GM19035 (cell line): ENCODE results near the gene CACNB2.
"Not testable (repeated sequence)": the region's sequence is repeated elsewhere in the genome, so short reads cannot be mapped to it uniquely, and the experiment has no call there.

Experiments
- ATAC-seq: cut with Tn5 transposase; IDR thresholded peaks from one replicate; pipeline ENCODE4 v1.9.1; 2021; ENCODE audit not compliant: unreplicated experiment

CACNB2 gene

DNA sequence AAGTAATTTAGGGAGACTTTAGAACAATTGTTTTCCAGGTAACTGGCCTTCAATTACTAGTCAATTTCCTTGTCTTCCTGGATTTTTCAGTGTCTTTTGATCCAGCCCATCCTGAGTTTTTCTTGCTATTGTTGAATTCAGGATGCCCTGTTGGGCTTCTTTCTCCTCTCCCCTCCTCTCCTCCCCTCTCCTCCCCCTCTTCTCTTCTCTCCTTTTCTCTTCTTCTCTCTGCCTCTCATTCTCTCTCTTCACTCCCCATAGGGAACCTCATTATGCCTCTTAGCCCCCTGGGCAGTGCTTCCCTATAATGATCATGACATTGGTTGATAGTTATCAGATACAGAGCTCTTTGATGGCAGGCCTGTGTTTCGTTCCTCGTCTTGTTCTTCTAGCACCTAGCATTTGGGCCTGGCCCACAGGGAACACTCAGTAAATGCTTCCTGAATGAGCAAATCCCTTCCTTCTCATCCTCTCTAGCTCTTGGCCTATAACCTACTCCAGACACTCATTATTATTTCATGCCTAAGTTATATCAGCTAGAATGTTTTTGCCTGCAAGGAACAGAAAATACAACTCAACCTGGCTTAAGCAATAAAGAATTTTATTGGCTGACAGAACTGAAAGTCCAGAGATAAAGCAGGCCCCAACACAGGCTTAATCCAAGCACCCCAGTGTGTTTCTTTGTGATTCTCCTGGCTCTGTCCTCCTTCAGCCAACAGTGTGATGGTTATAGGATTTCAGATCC is 56.8 kb downstream of the CACNB2 start:
- no peak for ATAC-seq

DNA sequence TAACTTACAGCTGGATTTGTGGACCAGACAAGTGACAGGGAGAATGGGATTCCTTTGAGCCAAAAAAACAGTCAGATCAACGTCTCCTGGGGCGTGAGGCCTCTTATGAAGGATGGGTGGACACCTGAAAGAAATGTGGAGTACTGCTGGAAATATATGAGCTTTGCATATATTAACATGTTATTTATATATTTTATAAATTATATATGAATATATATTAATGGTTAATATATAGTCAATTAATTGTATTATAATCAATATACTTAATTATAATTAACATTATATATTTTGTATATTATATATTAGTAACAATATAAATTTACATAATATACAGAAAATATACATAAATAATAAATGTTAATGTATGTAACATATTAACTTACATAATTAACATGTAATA is 57.5 kb downstream of the CACNB2 start:
- ATAC-seq, result no peak

DNA sequence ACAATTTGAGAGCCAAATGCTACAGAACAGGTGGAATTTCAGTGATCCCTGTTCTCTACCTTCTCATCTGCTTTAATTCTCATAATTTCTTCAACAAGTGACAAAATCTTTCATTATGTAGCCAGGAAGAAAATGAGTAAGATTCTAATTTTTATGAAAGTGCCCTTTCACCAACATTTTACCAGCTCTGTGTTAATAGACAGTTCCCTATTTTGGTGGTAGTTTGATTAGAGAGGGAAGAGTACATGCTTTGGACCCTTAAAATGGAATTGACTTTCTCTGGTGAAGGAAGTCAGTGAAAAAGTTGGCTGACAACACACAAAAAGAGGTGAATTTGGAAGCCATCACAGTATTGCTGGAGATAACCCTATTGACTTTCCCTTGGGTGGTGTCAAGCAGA is 61.7 kb downstream of the CACNB2 start:
- no peak for ATAC-seq

DNA sequence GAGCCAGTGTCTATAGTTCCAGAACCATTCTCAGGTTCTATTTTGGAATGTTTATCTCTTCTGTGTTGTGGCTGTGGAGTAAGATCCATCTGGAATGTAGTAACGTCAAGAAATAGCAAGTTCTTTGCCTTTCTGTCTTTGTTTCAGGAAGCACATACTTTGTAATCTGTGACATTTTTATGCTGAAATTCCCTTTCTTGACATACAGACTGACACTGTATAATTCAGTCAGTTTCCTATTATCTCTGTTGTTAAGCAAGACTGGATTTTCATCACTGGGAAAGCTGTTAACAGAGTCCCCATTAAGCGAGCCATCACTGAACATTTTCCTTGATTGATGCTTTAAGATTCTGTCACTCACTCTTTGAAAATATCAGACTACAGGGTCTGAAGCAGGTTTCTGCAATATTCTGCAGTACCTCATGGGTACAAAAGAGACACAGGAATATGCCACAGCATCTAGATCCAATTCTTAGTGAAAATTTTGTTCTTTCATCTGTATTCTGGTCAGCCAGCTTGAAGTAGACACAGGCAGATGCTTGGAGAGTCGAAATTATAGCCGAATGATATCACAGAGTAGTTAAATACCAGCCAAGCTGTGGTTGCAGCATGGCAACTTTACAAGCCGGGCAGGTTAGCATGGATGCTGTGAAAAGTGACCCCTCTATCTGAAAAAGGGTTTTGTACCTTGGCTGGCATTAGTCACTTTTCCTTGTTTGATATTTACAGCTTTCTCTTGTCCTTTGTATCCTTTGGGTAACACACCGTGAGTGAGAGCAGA is 62.6 kb downstream of the CACNB2 start:
- no peak for ATAC-seq

DNA sequence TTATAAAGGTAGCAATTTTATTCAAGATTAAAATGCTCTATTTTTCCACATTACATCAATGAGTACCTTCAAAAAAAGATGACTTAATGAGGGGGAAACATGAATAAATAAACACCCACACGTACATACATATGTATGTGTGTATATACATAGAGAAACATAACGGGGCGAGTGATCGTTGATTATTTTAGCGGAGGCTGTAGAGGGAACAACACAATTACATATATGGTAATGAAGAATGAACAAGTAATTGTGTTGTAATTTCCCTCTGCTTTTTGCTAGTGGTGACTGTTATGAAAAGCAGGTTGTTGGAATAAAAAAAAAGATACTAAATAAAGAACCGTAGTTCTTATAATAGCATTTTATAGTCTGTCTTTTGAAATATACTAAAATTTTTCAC is 63.2 kb downstream of the CACNB2 start:
- no peak for ATAC-seq

DNA sequence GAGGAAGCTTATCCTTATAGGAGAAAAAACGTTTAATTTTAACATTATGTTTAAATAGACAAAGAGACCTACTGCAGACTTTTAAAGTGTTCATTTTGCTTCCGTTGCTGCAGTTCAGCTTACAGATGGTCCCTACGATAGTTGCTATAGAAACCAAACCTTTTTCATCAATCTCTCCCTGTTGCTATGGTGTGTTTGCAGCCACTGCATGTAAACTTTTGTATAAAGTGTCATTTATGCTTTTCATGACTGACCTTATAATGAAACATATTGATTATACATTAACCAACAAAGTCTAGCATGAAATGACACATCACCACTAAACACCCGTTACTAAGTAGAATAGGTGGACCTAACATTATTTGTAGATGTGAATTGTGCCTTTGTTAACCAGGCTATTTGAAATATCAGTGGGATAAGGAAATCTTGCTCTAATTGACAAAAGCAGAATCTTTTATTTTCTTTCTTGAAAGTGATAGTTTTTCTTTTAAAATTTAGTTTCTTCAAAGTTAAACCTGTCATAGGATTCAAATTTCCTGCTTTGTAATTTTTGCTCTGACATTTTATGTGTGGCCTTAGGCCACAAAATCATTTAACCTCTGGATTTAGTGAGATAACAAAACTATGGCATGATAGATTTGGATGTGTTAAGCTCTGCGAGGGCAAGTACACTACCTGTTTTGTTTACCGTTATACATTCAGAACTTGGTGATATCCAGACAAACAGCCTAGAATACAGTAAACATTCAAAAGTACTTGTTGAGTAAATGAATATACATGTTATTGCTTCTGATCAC is 64.0 kb downstream of the CACNB2 start:
- ATAC-seq, result no peak

DNA sequence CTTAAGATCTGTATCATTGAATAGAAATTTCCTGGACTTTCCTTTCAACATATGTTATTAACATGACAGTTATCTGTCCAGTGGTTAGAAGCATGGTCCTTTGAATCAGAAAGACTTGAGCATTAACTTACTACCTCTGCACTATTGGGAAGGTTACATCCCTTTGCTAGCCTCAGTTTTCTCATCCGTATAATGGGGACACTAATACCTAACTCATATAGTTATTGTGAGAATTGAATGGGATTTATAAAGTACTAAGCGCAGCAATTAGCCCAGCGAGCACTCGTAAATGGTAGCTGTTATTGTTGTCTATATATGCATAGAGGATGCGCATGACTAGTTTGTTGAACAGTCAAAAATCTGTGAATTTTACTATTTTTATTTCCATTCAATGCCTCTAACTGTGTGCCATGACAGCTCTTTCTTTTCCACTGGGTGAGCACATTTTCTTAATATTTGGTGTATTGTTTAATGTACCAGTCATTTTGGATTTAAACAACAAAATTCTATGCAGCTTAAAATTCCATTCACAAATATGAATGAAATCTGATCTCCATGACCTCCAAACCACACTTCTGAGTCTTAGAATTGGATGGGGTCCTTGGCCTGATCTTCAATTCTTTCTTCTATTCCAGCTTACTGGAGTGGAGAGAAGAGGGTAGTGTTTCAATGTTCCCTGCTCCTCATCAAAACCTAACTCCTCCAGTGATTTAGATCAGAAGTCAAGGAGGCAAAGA is 65.0 kb downstream of the CACNB2 start:
- no peak for ATAC-seq

DNA sequence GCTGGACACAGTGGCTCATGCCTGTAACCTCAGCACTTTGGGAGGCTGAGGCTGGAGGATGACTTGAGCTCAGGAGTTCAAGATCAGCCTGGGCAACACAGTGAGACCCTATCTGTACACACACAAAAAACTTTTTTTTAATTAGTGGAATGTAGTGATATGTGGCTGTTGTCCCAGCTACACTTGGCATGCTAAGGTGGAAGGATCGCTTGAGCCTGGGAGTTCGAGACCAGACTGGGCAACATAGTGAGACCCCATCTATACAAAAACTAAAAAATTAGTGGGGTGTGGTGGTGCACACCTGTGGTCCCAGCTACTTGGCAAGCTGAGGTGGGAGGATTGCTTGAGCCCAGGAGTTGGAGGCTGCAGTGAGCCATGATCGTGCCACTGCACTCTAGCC is 68.0 kb downstream of the CACNB2 start:
- not testable (repeated sequence) for ATAC-seq

DNA sequence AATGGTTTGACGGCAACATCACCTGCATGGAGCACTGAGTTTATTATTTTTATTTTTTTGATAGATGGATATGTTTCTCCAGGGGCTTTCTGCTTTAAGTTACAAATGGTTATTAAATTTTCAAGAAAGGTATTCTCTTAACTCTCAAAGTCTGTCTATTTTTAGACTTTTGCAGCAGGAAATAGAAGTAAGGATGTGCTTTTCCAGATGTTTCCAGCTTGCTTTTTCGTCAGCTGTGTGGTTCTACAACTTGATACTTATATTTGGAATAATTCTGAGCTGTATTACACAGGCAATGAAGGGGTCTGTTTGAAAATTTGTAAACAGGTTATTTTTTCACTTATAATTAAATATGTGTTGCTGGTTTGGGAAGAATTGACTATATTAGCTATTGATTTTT is 69.0 kb downstream of the CACNB2 start:
- no peak for ATAC-seq

DNA sequence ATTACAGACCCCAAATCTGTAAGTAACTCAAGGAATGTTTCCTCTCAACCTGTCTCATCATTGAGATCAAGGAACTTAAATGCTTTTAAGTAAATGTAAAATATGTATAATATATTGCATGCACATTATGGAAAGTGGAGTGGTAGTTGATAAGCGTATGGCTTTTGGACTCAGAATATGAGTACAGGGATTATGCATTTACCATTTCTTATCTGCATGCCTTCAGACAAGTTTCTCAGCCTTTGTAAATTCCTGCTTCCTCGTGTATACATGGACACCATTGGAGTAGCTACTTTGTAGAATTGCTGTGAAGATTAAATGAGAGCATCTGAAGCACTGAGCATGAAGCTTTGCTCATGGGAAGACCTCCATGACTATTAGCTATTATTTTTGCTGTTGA is 70.5 kb downstream of the CACNB2 start:
- ATAC-seq, result no peak

DNA sequence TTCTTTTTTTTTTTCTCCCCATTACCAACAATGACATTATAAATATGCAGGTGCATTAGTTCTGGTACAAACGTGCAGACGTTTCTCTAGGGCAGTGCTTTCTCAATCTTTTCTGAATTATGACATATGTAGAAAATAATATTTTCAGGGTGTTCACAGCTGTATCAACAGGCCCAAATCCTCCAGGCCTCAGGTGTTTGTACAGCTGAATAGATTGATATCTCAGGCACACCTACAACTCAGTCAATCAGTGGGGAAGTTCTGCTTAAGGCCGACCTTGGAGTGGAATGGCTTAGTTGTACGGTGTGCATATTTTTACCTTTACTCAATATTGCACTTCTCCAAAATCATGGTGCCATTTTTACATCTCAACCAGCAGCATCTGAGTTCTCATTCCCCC is 71.6 kb downstream of the CACNB2 start:
- ATAC-seq, result no peak

DNA sequence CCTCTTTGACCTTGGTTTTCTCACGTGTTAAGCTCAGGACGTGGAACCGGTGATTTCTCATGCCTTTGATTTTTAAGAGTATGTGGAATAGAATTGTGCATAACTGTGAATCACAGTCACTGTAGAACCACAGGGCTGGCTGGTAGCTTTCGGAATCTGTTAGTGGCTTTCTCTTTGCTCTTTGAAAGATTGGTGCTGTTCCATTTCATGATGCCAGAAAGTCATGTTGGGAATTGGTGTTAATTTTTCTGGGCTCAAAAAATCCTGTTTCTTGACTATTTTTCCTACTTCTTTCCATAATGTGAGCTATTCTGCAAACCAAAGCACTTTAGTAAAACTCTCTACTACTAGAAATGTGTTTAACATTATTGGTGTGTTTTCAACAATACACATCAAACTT is 73.0 kb downstream of the CACNB2 start:
- ATAC-seq, result no peak

DNA sequence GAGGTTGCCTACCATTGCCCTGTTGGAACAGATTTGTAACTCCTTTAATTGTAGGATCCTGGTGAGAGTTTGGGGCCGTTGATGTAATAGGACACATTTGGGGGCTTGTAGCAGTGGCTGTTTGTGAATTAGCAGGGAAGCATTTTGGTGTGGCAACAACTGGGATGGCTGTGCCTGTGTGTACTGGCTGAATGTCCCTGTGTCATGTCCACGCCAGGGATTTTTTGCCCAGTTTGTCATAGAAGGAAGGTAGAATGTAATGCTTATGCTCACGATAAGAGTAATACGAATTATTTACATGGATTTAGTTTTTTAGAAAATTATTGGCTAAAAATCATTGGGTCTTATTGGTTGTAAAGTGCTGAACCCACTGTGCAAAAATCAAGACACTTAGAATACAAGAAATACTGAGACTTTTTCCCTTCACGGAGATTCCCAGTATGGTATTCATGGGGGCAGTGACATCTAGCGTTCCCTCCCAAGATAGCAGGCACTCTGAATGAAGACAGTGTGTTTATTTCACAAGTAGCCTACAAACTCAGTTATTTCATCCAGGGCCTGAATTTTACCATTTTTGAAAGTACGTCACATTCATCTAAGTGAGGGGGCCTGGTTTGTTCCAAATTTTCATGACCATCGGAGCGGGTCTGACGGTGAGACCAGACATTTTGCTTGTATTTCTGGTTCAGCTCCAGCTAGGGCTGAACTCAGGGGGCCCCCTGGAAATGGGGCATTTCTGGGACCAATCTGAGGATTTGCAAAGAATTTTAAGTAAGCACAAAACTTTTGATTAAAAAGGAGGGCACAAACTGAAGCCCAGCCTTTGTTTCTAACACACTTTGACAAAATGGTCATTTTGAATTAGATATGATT is 74.7 kb downstream of the CACNB2 start:
- ATAC-seq, result no peak

DNA sequence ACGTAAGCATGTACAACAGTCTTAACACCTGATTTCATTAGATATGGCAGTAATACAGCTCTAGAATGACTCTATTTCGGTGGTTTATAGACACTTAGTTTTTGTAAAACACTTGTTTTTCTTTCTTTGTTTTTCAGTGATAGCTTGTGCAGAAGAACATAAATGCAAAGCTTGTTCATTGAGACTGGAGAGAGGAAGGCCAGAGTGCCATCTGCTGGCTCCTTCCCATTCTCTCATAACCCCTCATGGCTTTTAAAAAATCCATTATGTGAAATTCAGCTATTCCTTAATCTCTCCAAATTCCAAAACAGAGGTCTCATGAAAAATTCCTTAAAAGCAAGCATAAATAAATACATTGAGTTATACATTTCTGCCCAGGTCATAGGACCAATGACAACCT is 76.3 kb downstream of the CACNB2 start:
- no peak for ATAC-seq

DNA sequence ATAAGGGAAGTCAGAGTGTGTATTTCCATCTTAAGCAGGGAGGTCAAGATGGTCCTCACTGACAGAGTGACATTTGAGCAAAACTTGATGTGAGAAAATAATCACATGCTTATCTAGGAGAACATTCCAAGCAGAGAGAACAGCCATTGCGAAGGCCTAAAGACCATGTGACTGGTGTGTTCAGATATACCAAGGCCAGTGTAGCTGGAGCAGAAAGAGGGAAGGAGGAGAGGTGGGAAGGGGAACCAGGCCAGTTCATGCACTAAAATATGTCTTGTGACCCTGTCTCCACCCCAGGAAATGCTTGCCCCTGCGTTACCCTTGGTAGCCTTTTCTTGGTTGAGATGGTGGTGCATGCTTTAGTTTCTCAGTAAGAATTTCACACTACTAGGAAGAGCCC is 77.4 kb downstream of the CACNB2 start:
- ATAC-seq, result no peak

DNA sequence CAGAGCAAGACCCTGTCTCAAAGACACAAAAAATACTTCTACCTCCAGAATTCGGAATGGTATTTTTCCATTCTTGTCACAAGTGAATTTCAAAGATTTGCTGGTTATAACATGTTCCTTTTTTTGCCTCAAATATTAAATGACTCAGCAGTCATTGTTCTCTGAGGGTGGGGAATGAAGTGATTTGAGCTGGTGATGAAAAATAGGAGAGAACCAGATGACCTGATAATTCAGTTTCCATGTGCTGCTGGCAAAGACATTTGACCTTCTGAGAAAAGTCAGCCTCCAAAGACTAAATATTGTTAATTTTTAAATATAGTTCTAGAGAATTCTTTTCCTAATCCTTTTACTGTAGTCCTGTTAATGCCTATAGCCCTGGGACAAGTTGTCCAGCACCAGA is 78.9 kb downstream of the CACNB2 start:
- no peak for ATAC-seq

DNA sequence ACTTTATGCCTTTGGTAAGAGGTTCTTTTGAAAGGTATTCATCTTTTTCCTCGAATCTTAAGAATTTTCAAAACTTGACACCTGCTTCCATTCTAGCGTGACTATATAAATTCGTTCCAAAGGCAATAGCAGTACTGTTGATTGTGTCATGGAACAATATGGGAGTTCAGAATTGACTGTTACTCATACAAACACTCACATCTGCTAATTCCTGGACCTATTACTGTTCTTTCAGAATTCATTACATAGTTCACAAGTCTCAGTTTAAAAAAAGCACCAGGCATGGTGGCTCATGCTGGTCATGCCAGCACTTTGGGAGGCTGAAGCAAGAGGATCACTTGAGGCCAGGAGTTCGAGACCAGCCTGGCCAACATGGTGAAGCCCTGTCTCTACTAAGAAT is 80.9 kb downstream of the CACNB2 start:
- ATAC-seq, result no peak

DNA sequence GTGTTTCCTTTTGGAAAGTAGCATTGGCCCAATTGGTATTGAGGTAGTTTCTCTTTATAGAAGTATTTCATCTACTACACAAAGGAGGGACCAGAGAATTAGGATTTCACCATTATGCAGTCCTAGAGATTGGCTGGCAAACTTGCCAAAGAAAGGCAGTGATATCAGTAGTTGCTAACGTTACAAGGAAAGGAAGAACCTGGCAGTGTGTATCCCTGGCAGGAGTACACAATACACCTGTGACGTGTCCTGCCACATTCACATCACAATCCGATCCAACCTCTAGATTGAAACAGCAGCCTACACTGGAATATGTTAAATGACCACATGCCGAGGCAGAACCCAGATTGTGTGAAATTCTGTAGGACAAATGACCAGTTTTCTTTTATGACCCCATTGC is 81.7 kb downstream of the CACNB2 start:
- ATAC-seq, result no peak

DNA sequence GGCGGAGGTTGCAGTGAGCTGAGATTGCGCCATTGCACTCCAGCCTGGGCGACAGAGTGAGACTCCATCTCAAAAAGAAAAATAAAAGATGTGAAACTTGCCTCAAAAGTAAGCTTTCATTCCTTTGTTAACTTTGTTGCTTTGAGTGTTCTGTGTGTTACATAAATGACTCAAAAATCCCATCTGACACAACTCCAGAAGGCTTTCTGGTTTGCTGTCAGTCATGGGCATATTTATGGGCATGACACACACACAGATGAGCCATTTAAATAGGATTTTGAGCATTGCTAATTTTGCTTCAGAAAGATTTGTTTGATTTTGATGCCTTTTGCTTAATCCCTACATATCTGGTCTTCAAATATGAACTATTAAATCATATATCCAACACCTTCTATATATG is 82.6 kb downstream of the CACNB2 start:
- ATAC-seq, result no peak

DNA sequence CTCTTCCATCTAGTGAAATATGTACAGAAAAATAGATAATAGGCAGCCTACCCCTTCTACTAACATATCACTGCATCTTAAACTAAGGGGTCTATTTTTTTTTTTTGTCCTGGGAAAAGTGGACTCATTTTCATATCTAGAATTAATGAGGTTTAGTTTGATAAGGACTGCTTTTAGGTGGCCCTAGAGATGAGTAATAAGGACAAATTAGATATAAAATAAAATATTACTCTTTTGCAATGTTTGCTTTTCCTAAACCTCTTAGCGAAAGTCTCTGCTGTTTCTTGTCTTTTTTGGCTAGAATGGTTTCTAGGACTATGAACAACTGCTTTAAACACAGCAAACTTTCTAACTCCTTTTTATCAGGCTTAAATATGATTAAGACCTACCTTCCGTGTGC is 83.7 kb downstream of the CACNB2 start:
- no peak for ATAC-seq
